HepG2 (cell line): Measurements from ENCODE around the gene CLDN9. TPM values are rescaled to one million over a fixed set of nuclear protein-coding genes. Genes with fewer than 3 reads are reported as not detected.

Experiments used
- CAMTA2 ChIP-seq: sonication (generic); formaldehyde crosslinking; IDR thresholded peaks from 2 replicates; pipeline ENCODE4 v1.4.0; 2020; ENCODE audit warnings: mild to moderate bottlenecking, missing genetic modification reagents, borderline replicate concordance
- CCDC6 ChIP-seq: sonication (generic); formaldehyde crosslinking; IDR thresholded peaks from 2 replicates; pipeline ENCODE4 v1.8.1; 2022; ENCODE audit warnings: mild to moderate bottlenecking, missing genetic modification reagents, moderate library complexity
- DNMT3B ChIP-seq: conservative IDR thresholded peaks from 2 replicates; pipeline ENCODE4 v1.6.1; 2016; ENCODE audit warnings: missing biosample characterization, control low read depth
- DR1 ChIP-seq: sonication (generic); formaldehyde crosslinking; IDR thresholded peaks from 2 replicates; pipeline ENCODE4 v1.8.0; 2021; ENCODE audit warnings: mild to moderate bottlenecking, missing genetic modification reagents, inconsistent platforms
- JUNB ChIP-seq: sonication (generic); formaldehyde crosslinking; IDR thresholded peaks from 2 replicates; pipeline ENCODE4 v1.8.0; 2022; ENCODE audit warnings: missing genetic modification reagents, mild to moderate bottlenecking, borderline replicate concordance
- NR2F6 ChIP-seq, 2 experiments: IDR thresholded peaks; 2 replicates each; pipeline ENCODE4 v1.6.1; 2016; ENCODE audit warnings: antibody characterized with exemption in 1 of 2, mild to moderate bottlenecking in 1 of 2
- PHF8 ChIP-seq: sonication (generic); formaldehyde crosslinking; IDR thresholded peaks from 2 replicates; pipeline ENCODE4 v1.5.0; 2020; ENCODE audit warnings: missing genetic modification reagents
- RXRA ChIP-seq: sonication (generic); formaldehyde crosslinking; IDR thresholded peaks from 2 replicates; pipeline ENCODE4 v1.5.1; 2020; ENCODE audit warnings: missing genetic modification reagents
- RXRB ChIP-seq: IDR thresholded peaks from 2 replicates; pipeline ENCODE4 v1.6.1; 2016; ENCODE audit warnings: borderline replicate concordance, missing genetic modification reagents, missing compliant biosample characterization
- SP5 ChIP-seq: IDR thresholded peaks from 2 replicates; pipeline ENCODE4 v1.6.1; 2016; ENCODE audit warnings: low read depth, borderline replicate concordance
- STAG1 ChIP-seq: sonication (generic); formaldehyde crosslinking; IDR thresholded peaks from 2 replicates; pipeline ENCODE4 v1.4.0; 2020; ENCODE audit warnings: missing genetic modification reagents
- TBL1XR1 ChIP-seq: fragments of 150-350 bp; IDR thresholded peaks from 2 replicates; pipeline ENCODE4 v1.6.1; 2014; ENCODE audit warnings: borderline replicate concordance, low read length; ENCODE audit not compliant: partially characterized antibody
- TCF7 ChIP-seq: sonication (generic); IDR thresholded peaks from 2 replicates; pipeline ENCODE4 v1.6.1; 2016; ENCODE audit warnings: antibody characterized with exemption, low read depth
- YY1 ChIP-seq: IDR thresholded peaks from 2 replicates; pipeline ENCODE4 v1.6.1; 2011; ENCODE audit warnings: low read length, low read depth, moderate library complexity, mild to moderate bottlenecking; ENCODE audit not compliant: insufficient read depth, insufficient replicate concordance
- ZBTB3 ChIP-seq: sonication (generic); formaldehyde crosslinking; IDR thresholded peaks from 2 replicates; pipeline ENCODE4 v1.4.0; 2020; ENCODE audit warnings: low read depth, mild to moderate bottlenecking, moderate library complexity, missing genetic modification reagents, borderline replicate concordance
- ZFP36L1 ChIP-seq: sonication (generic); formaldehyde crosslinking; IDR thresholded peaks from 2 replicates; pipeline ENCODE4 v1.8.0; 2022; ENCODE audit warnings: mild to moderate bottlenecking, missing genetic modification reagents, moderate library complexity
- ZFP62 ChIP-seq: sonication (generic); formaldehyde crosslinking; IDR thresholded peaks from 2 replicates; pipeline ENCODE4 v1.4.0; 2020; ENCODE audit warnings: missing genetic modification reagents
- ZFX ChIP-seq: sonication (generic); formaldehyde crosslinking; IDR thresholded peaks from 2 replicates; pipeline ENCODE4 v1.4.0; 2020; ENCODE audit warnings: mild to moderate bottlenecking, low read depth, missing genetic modification reagents, moderate library complexity
- ZNF12 ChIP-seq: sonication (generic); formaldehyde crosslinking; IDR thresholded peaks from 2 replicates; pipeline ENCODE4 v1.5.0; 2020; ENCODE audit warnings: missing genetic modification reagents
- ZNF224 ChIP-seq: sonication (generic); formaldehyde crosslinking; IDR thresholded peaks from 2 replicates; pipeline ENCODE4 v1.5.0; 2020; ENCODE audit warnings: mild to moderate bottlenecking, missing genetic modification reagents
- ZNF484 ChIP-seq: sonication (generic); formaldehyde crosslinking; IDR thresholded peaks from 2 replicates; pipeline ENCODE4 v1.5.1; 2020; ENCODE audit warnings: mild to moderate bottlenecking, low read depth, missing genetic modification reagents, borderline replicate concordance
- ZNF75D ChIP-seq: sonication (generic); formaldehyde crosslinking; IDR thresholded peaks from 2 replicates; pipeline ENCODE4 v1.8.1; 2023; ENCODE audit warnings: missing genetic modification reagents, mild to moderate bottlenecking, borderline replicate concordance
- ZNF775 ChIP-seq: sonication (generic); formaldehyde crosslinking; IDR thresholded peaks from 2 replicates; pipeline ENCODE4 v1.4.0; 2020; ENCODE audit warnings: missing genetic modification reagents, mild to moderate bottlenecking, moderate library complexity, borderline replicate concordance
- ZSCAN22 ChIP-seq: sonication (generic); formaldehyde crosslinking; IDR thresholded peaks from 2 replicates; pipeline ENCODE4 v1.4.0; 2020; ENCODE audit warnings: mild to moderate bottlenecking, missing genetic modification reagents
- polyA plus RNA-seq, 8 experiments: library from polyadenylated mRNA; depleted of rRNA in 3 of 8; stranded (reverse) in 7 of 8; unstranded in 1 of 8; fragments of >200 nt; fragmentation: Illumina TruSeq in 4 of 8; extraction: Trizol in 4 of 8; gene quantifications; 2 replicates each; pipeline versions ENCODE4 v1.2.1 to v1.2.3, GENCODE V29; 2011 to 2016; ENCODE audit warnings: low read depth in 4 of 8, missing spikeins in 1 of 8, mixed read lengths in 1 of 8; ENCODE audit not compliant: insufficient read depth in 1 of 8
- total RNA-seq, 5 experiments: library from RNA; depleted of rRNA; stranded (reverse); fragments of >200 nt; fragmentation: Illumina TruSeq; extraction: Trizol; gene quantifications; 2 replicates each; pipeline ENCODE4 v1.2.3, GENCODE V29; 2016; ENCODE audit warnings: low read depth in 1 of 5
- TF ChIP-seq, protein P1 (sequence below): IDR thresholded peaks from 2 replicates; pipeline ENCODE4 v1.6.1; 2016; ENCODE audit warnings: low read depth, borderline replicate concordance
- TF ChIP-seq, protein P2 (sequence below): IDR thresholded peaks from 2 replicates; pipeline ENCODE4 v1.6.1; 2016; ENCODE audit warnings: mild to moderate bottlenecking, missing biosample characterization, missing genetic modification reagents
- TF ChIP-seq, protein P3 (sequence below): sonication (generic); formaldehyde crosslinking; IDR thresholded peaks from 2 replicates; pipeline ENCODE4 v1.4.0; 2020; ENCODE audit warnings: missing genetic modification reagents

The CLDN9 gene
- total and polyA plus RNA-seq, 2 of the 13 experiments (the other 11 are each of a cell fraction or from before 2014, with no cell fraction given) = 0.15 to 0.26 TPM

DNA sequence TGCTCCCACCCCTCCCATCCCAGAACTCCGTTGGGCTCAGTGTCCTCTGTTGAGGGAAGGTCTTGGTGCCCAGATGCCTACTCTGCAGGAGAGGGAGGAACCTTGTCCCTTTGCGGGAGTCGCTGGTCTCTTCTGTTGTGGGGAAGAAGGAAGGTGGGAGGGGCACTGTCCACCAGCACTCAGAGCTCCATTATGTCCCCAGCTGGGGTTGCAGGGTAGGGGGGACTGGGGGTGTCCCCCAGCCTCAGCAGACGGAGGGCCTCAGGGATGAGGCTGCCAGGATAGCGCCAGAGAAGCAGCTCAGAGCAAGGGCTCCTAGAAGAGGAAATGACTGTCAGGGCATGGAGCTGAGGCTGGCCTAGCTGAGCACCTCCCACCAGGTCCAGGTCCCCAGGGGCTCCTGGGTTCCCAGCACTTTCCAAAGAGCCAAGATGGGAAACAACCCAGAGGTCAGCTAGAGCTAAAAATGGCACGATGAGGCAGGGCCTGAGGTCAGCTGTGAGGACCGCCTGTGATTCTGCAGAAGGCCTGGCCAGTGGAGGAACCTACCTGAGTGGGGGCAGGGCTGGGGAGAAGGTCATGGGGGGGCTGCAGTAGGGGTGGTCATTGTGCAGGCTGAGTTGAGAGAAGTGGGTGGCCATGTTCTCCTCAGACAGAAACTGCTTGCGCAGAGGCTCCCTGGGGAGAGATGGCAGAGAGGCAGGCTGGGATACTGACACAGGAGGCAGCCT lies 10.1 kb downstream of the CLDN9 start (continued):
- no peak for TF ChIP-seq CCDC6 (CRISPR knock-in tag)
- no peak for TF ChIP-seq ZFP62
- peak; percentile 13 for TF ChIP-seq YY1
- TF ChIP-seq ZNF775 (CRISPR knock-in tag) = no peak
- TF ChIP-seq ZBTB3 (CRISPR knock-in tag) = no peak
- no peak for TF ChIP-seq DNMT3B (CRISPR knock-in tag)
- TF ChIP-seq, protein P1, sequence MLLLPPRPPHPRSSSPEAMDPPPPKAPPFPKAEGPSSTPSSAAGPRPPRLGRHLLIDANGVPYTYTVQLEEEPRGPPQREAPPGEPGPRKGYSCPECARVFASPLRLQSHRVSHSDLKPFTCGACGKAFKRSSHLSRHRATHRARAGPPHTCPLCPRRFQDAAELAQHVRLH (CRISPR knock-in tag) = no peak
- no peak for TF ChIP-seq NR2F6 (IDR thresholded peaks at IDR 0.05)
- no peak for TF ChIP-seq NR2F6 (CRISPR knock-in tag; IDR thresholded peaks at IDR 0.05)
- TF ChIP-seq RXRB (CRISPR knock-in tag) = no peak
- no peak for TF ChIP-seq ZNF484
- no peak for TF ChIP-seq CAMTA2
- TF ChIP-seq, protein P2, sequence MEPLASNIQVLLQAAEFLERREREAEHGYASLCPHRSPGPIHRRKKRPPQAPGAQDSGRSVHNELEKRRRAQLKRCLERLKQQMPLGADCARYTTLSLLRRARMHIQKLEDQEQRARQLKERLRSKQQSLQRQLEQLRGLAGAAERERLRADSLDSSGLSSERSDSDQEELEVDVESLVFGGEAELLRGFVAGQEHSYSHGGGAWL (CRISPR knock-in tag) = no peak
- peak; percentile 19 for TF ChIP-seq TBL1XR1
- no peak for TF ChIP-seq ZFX
- TF ChIP-seq ZFP36L1 = peak; percentile 7; the same call in 1 of the 2 replicates
- TF ChIP-seq ZNF224 (CRISPR knock-in tag) = no peak
- peak; percentile 8; the same call in 1 of the 2 replicates for TF ChIP-seq PHF8 (CRISPR knock-in tag)
- TF ChIP-seq ZNF75D (CRISPR knock-in tag) = no peak
- TF ChIP-seq ZSCAN22 (CRISPR knock-in tag) = no peak
- no peak for TF ChIP-seq STAG1 (CRISPR knock-in tag)
- no peak for TF ChIP-seq ZNF12 (CRISPR knock-in tag)
- TF ChIP-seq, protein P3, sequence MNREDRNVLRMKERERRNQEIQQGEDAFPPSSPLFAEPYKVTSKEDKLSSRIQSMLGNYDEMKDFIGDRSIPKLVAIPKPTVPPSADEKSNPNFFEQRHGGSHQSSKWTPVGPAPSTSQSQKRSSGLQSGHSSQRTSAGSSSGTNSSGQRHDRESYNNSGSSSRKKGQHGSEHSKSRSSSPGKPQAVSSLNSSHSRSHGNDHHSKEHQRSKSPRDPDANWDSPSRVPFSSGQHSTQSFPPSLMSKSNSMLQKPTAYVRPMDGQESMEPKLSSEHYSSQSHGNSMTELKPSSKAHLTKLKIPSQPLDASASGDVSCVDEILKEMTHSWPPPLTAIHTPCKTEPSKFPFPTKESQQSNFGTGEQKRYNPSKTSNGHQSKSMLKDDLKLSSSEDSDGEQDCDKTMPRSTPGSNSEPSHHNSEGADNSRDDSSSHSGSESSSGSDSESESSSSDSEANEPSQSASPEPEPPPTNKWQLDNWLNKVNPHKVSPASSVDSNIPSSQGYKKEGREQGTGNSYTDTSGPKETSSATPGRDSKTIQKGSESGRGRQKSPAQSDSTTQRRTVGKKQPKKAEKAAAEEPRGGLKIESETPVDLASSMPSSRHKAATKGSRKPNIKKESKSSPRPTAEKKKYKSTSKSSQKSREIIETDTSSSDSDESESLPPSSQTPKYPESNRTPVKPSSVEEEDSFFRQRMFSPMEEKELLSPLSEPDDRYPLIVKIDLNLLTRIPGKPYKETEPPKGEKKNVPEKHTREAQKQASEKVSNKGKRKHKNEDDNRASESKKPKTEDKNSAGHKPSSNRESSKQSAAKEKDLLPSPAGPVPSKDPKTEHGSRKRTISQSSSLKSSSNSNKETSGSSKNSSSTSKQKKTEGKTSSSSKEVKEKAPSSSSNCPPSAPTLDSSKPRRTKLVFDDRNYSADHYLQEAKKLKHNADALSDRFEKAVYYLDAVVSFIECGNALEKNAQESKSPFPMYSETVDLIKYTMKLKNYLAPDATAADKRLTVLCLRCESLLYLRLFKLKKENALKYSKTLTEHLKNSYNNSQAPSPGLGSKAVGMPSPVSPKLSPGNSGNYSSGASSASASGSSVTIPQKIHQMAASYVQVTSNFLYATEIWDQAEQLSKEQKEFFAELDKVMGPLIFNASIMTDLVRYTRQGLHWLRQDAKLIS (CRISPR knock-in tag) = no peak
- TF ChIP-seq SP5 (CRISPR knock-in tag) = peak; percentile 9; the same call in 1 of the 2 replicates
- no peak for TF ChIP-seq RXRA (CRISPR knock-in tag)
- TF ChIP-seq TCF7 = no peak
- TF ChIP-seq DR1 = no peak
- TF ChIP-seq JUNB = no peak
